ENCODE data around the gene GLS. TPM values are rescaled to one million over a fixed set of nuclear protein-coding genes. Genes with fewer than 3 reads are reported as not detected.
A peak's percentile ranks its signal among the peaks of the same experiment; 100 is the strongest.

Gene GLS
- total RNA-seq, 4 donors from 2014 or later = 175 to 274 (median 197) TPM

GRCh38 chr2:190903693-190904450 is 23.3 kb downstream of the GLS start:
- TF ChIP-seq POLR2A (IDR thresholded peaks at IDR 0.05) (no peak), CTCF (IDR thresholded peaks at IDR 0.05) (no peak)

GRCh38 chr2:190904640-190905261 is 24.1 kb downstream of the GLS start:
- Histone ChIP-seq H3K9me3 (no peaks in the 10 kb centered on the region), H3K4me1 (no peaks in the 10 kb centered on the region), H3K27ac (no peak overlapping the region), H3K36me3 (peaks cover 0 to 15% of the 10 kb centered on the region in 2 donors), H3K27me3 (no peaks in the 10 kb centered on the region), H3K4me3 (replicated peaks in 1 of 3) (no peak overlapping the region)
- DNase-seq = no peak
- no peak for TF ChIP-seq CTCF (IDR thresholded peaks at IDR 0.05)
- TF ChIP-seq POLR2A (IDR thresholded peaks at IDR 0.05) = no peak
- intact Hi-C loops (cut with DNase I) = no loop called here
- WGBS, 2 donors = 93% methylated on average over 3 of the region's 3 CpGs

More at GRCh38 chr2:190903693-190904450, 23.3 kb downstream of the GLS start:
- H3K27ac ChIP-seq = no peak overlapping the region
- no peak overlapping the region for H3K4me3 ChIP-seq (replicated peaks in 1 of 3)
- intact Hi-C loops (cut with DNase I) = no loop called here
- H3K9me3 ChIP-seq = no peaks in the 10 kb centered on the region
- no peaks in the 10 kb centered on the region for H3K4me1 ChIP-seq
- no peak for DNase-seq
- peaks cover 0 to 15% of the 10 kb centered on the region in 2 donors for H3K36me3 ChIP-seq
- H3K27me3 ChIP-seq = no peaks in the 10 kb centered on the region
- WGBS, 2 donors = 86 to 90% methylated on average over 1 of the region's 1 CpG

- H3K27ac ChIP-seq = no peak overlapping the region
- DNase-seq = no peak
- intact Hi-C loops (cut with DNase I) = no loop called here
- WGBS, 2 donors = 94 to 97% methylated on average over 5 of the region's 5 CpGs
- no peaks in the 10 kb centered on the region for H3K4me1 ChIP-seq
- no peaks in the 10 kb centered on the region for H3K27me3 ChIP-seq
- TF ChIP-seq CTCF (IDR thresholded peaks at IDR 0.05) (no peak), POLR2A (IDR thresholded peaks at IDR 0.05) (no peak)
- no peaks in the 10 kb centered on the region for H3K9me3 ChIP-seq
- no peaks in the 10 kb centered on the region for H3K36me3 ChIP-seq
- no peak overlapping the region for H3K4me3 ChIP-seq (replicated peaks in 1 of 3)
Measured at GRCh38 chr2:190908532-190908931, 27.9 kb downstream of the GLS start.

- H3K4me3 ChIP-seq (replicated peaks in 1 of 3) = no peak overlapping the region
- H3K27ac ChIP-seq = peak overlapping the region in 1 of 3 donors; percentile 55
- TF ChIP-seq CTCF (IDR thresholded peaks at IDR 0.05) (no peak), POLR2A (IDR thresholded peaks at IDR 0.05) (no peak)
- no peaks in the 10 kb centered on the region for H3K36me3 ChIP-seq
- H3K4me1 ChIP-seq = no peaks in the 10 kb centered on the region
- no peak for DNase-seq
- 96 to 100% methylated on average over 2 of the region's 2 CpGs for WGBS, 2 donors
- no peaks in the 10 kb centered on the region for H3K9me3 ChIP-seq
- intact Hi-C loops (cut with DNase I) = no loop called here
- no peaks in the 10 kb centered on the region for H3K27me3 ChIP-seq
Measured at GRCh38 chr2:190909680-190910079, 29.1 kb downstream of the GLS start.

Data from thyroid gland (tissue), 4 donors.